Right atrium auricular region (tissue), 2 donors: ENCODE measurements around the gene MRPS7. TPM values are rescaled to one million over a fixed set of nuclear protein-coding genes. Genes with fewer than 3 reads are reported as not detected.

Experiments used
- DNase-seq: peaks from one replicate; pipeline ENCODE4 v3.0.0-alpha.2; 2019; ENCODE audit warnings: low spot score
- H3K27ac ChIP-seq, 2 donors: fragments of 200-600 bp; sonication (generic); 1 replicate in 1 of 2; 2 replicates in 1 of 2; pipeline ENCODE4 v1.5.1; 2016 to 2019
- H3K27me3 ChIP-seq, 2 donors: fragments of 200-600 bp; sonication (generic); one replicate each; pipeline versions ENCODE4 v1.5.1 to v1.6.0; 2017 to 2019
- H3K36me3 ChIP-seq: fragments of 200-600 bp; sonication (generic); one replicate; pipeline ENCODE4 v1.5.1; 2016
- H3K4me1 ChIP-seq, 2 donors: fragments of 200-600 bp; sonication (generic); one replicate each; pipeline versions ENCODE4 v1.5.1 to v1.6.0; 2017 to 2019
- H3K4me3 ChIP-seq, 2 donors: fragments of 200-600 bp; sonication (generic); 1 replicate in 1 of 2; 2 replicates in 1 of 2; pipeline ENCODE4 v1.5.1; 2017 to 2019; ENCODE audit warnings: mild to moderate bottlenecking in 1 of 2, moderate library complexity in 1 of 2
- H3K9me3 ChIP-seq, 2 donors: fragments of 200-600 bp; sonication (generic); one replicate each; pipeline ENCODE4 v1.5.1; 2019
- CTCF ChIP-seq, 2 donors: fragments of 200-600 bp; sonication (generic); IDR thresholded peaks; one replicate each; pipeline ENCODE4 v1.5.1; 2019; ENCODE audit warnings: antibody characterized with exemption in 2 of 2
- total RNA-seq, 2 donors: library from RNA; depleted of rRNA; stranded (reverse); fragments of >200 nt; gene quantifications; one replicate each; pipeline ENCODE4 v1.1.0, GENCODE V29; 2016

Gene MRPS7
- total RNA-seq, 2 donors from 2014 or later, result 66.7 to 74.1 TPM

GRCh38 chr17:75295201-75296158 lies 33.8 kb downstream of the MRPS7 start:
- Histone ChIP-seq H3K9me3 (no peaks in the 10 kb centered on the region), H3K27me3 (no peaks in the 10 kb centered on the region), H3K4me3 (no peak overlapping the region), H3K4me1 (no peaks in the 10 kb centered on the region), H3K27ac (peak overlapping the region in 1 of 2 donors; percentile 38), H3K36me3 (no peaks in the 10 kb centered on the region)
- DNase-seq, result no peak
- no peak for TF ChIP-seq CTCF (IDR thresholded peaks at IDR 0.05)

GRCh38 chr17:75300280-75300679 lies 38.6 kb downstream of the MRPS7 start:
- no peaks in the 10 kb centered on the region for H3K4me1 ChIP-seq
- no peaks in the 10 kb centered on the region for H3K9me3 ChIP-seq
- no peaks in the 10 kb centered on the region for H3K27me3 ChIP-seq
- DNase-seq, result no peak
- H3K27ac ChIP-seq, result no peak overlapping the region
- H3K36me3 ChIP-seq, result no peaks in the 10 kb centered on the region
- H3K4me3 ChIP-seq, result no peak overlapping the region
- TF ChIP-seq CTCF (IDR thresholded peaks at IDR 0.05), result no peak

GRCh38 chr17:75301049-75301448 lies 39.4 kb downstream of the MRPS7 start:
- no peak overlapping the region for H3K27ac ChIP-seq
- no peaks in the 10 kb centered on the region for H3K4me1 ChIP-seq
- DNase-seq, result no peak
- H3K9me3 ChIP-seq, result no peaks in the 10 kb centered on the region
- H3K36me3 ChIP-seq, result no peaks in the 10 kb centered on the region
- no peaks in the 10 kb centered on the region for H3K27me3 ChIP-seq
- H3K4me3 ChIP-seq, result no peak overlapping the region
- no peak for TF ChIP-seq CTCF (IDR thresholded peaks at IDR 0.05)

- TF ChIP-seq CTCF (IDR thresholded peaks at IDR 0.05), result no peak
- Histone ChIP-seq H3K27me3 (no peaks in the 10 kb centered on the region), H3K36me3 (no peaks in the 10 kb centered on the region), H3K27ac (no peak overlapping the region), H3K9me3 (no peaks in the 10 kb centered on the region), H3K4me1 (no peaks in the 10 kb centered on the region), H3K4me3 (no peak overlapping the region)
- DNase-seq, result no peak
Measured at GRCh38 chr17:75301502-75302206, 40.0 kb downstream of the MRPS7 start.

- H3K4me3 ChIP-seq, result no peak overlapping the region
- no peaks in the 10 kb centered on the region for H3K27me3 ChIP-seq
- TF ChIP-seq CTCF (IDR thresholded peaks at IDR 0.05), result no peak
- H3K4me1 ChIP-seq, result no peaks in the 10 kb centered on the region
- H3K27ac ChIP-seq, result no peak overlapping the region
- no peak for DNase-seq
- no peaks in the 10 kb centered on the region for H3K36me3 ChIP-seq
- no peaks in the 10 kb centered on the region for H3K9me3 ChIP-seq
Measured at GRCh38 chr17:75307957-75308731, 46.5 kb downstream of the MRPS7 start.
